ENCODE measurements around the gene TIGAR. TPM values are rescaled to one million over a fixed set of nuclear protein-coding genes. Genes with fewer than 3 reads are reported as not detected.

Gene TIGAR
- total and polyA plus RNA-seq, 2 of the 8 experiments (the other 6 are each of a cell fraction or from before 2014, with no cell fraction given): 3.8 to 26.4 TPM

DNA sequence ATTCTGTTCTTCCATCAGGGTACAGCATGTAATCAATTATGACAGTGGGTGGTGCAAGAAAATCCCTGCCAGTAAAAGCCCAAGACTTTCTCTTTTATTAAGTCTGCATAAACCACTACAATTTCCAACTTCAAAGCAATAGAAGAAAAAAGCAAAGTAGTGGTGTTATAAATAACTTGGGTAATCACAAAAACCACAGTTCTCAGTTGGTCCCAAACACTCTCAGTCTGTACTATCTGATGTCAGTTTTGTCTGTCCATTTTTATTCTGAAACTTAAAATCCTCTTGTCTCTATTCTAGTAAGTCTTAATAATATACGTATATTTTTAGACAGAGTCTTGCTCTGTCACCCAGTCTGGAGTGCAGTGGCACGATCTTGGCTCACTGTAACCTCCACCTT is 8.8 kb upstream of the TIGAR start:
- no peaks in the 10 kb centered on the region for H3K23me2 ChIP-seq (ENCODE audit: low read depth, low read length)
- no peak overlapping the region for H2BK15ac ChIP-seq (ENCODE audit: low read length)
- DNase-seq (ENCODE audit: low read depth in 1 of 2, low spot score in 2 of 2) (no peak), FAIRE-seq (no peak)
- H4K91ac ChIP-seq (replicated peaks; ENCODE audit: insufficient read length, low read length): no peak overlapping the region
- H3K14ac ChIP-seq (ENCODE audit: insufficient read length): no peak overlapping the region
- H3K23ac ChIP-seq (ENCODE audit: insufficient read length): no peak overlapping the region
- H3K4me3 ChIP-seq (ENCODE audit: extremely low read depth in 1 of 4, insufficient read depth in 2 of 4, low read depth in 3 of 4, low read length in 4 of 4): no peak overlapping the region
- no peak overlapping the region for H3K27ac ChIP-seq (ENCODE audit: low read depth, low read length)
- H2BK12ac ChIP-seq (ENCODE audit: low read depth, low read length): no peak overlapping the region
- H4K20me1 ChIP-seq (replicated peaks in 1 of 2; ENCODE audit: control insufficient read depth in 1 of 2, insufficient read depth in 2 of 2, low read length in 2 of 2): peaks cover 0 to 2% of the 10 kb centered on the region in 2 experiments
- no peak overlapping the region for H4K5ac ChIP-seq (ENCODE audit: insufficient read length, low read depth, low read length)
- H4K8ac ChIP-seq (ENCODE audit: extremely low read depth, insufficient read depth, low read length): no peak overlapping the region
- H3K18ac ChIP-seq (ENCODE audit: extremely low read depth, low read length): no peak overlapping the region
- no peak overlapping the region for H2AFZ ChIP-seq (ENCODE audit: low read length)
- no peaks in the 10 kb centered on the region for H3K9me3 ChIP-seq (ENCODE audit: insufficient read depth in 2 of 2, low read depth in 1 of 2, low read length in 1 of 2)
- H3K79me1 ChIP-seq (ENCODE audit: low read depth, low read length): no peaks in the 10 kb centered on the region
- ChIA-PET CTCF (ENCODE audit: partially characterized antibody) (no interaction called here), POLR2A (ENCODE audit: partially characterized antibody) (interaction anchor here (1.4 kb wide), 1 partner anchor 10 kb away, joined by 3 read pairs; no protein-coding TSS in a partner anchor)
- H3K56ac ChIP-seq (replicated peaks; ENCODE audit: insufficient read length, low read depth, low read length): no peak overlapping the region
- no peak overlapping the region for H3K9ac ChIP-seq (replicated peaks in 1 of 4; ENCODE audit: extremely low read depth in 1 of 4, low read depth in 3 of 4, low read length in 3 of 4)
- no peaks in the 10 kb centered on the region for H3K36me3 ChIP-seq (ENCODE audit: control insufficient read depth in 2 of 4, insufficient read depth in 4 of 4, low read length in 3 of 4)
- H3K4ac ChIP-seq (replicated peaks; ENCODE audit: insufficient read length, low read depth, low read length): no peak overlapping the region
- H2AK5ac ChIP-seq (ENCODE audit: low read depth, low read length): no peak overlapping the region
- no peaks in the 10 kb centered on the region for H3K27me3 ChIP-seq (replicated peaks in 1 of 4; ENCODE audit: control insufficient read depth in 3 of 4, extremely low read depth in 1 of 4, insufficient read depth in 3 of 4, low read length in 3 of 4)
- no peaks in the 10 kb centered on the region for H3K79me2 ChIP-seq (ENCODE audit: control insufficient read depth in 1 of 2, insufficient read depth in 2 of 2, low read length in 2 of 2)
- H2BK20ac ChIP-seq (ENCODE audit: low read length): no peak overlapping the region
- no peak overlapping the region for H2BK120ac ChIP-seq (replicated peaks; ENCODE audit: low read depth, low read length)
- no peak overlapping the region for H2BK5ac ChIP-seq (ENCODE audit: low read depth, low read length)
- 90% methylated on average over 2 of the region's 2 CpGs; no CpG with 5 or more reads in 1 of the 2 experiments for WGBS, 2 experiments (ENCODE audit: extremely low coverage in 1 of 2, insufficient coverage in 1 of 2, insufficient read length in 1 of 2, insufficient replicate concordance in 2 of 2, low coverage in 1 of 2, low lambda C conversion rate in 2 of 2, missing lambda C conversion rate in 1 of 2)
- no peak overlapping the region for H3K4me2 ChIP-seq (ENCODE audit: insufficient read depth in 1 of 2, low read depth in 2 of 2, low read length in 2 of 2)
- H3K4me1 ChIP-seq (replicated peaks in 1 of 4; ENCODE audit: control insufficient read depth in 3 of 4, insufficient read depth in 4 of 4, low read length in 3 of 4): peaks cover 0 to 6% (median 2%) of the 10 kb centered on the region in 4 experiments; a peak in 4 of 7 replicates
- TF ChIP-seq BRCA1 (IDR thresholded peaks at IDR 0.05; ENCODE audit: low read depth, low read length) (no peak), KDM1A (IDR thresholded peaks at IDR 0.05; ENCODE audit: borderline replicate concordance, low read length) (no peak), HDAC2 (IDR thresholded peaks at IDR 0.05; ENCODE audit: borderline replicate concordance in 1 of 2, low read depth in 2 of 2, low read length in 2 of 2) (no peak), POLR2AphosphoS5 (IDR thresholded peaks at IDR 0.05; ENCODE audit: low read depth, low read length) (no peak), CHD1 (IDR thresholded peaks at IDR 0.05; ENCODE audit: low read depth, low read length) (no peak), PHF8 (conservative IDR thresholded peaks at IDR 0.05; ENCODE audit: low read depth, low read length) (no peak), EGR1 (IDR thresholded peaks at IDR 0.05; ENCODE audit: borderline replicate concordance, low read depth, low read length) (no peak), TEAD4 (IDR thresholded peaks at IDR 0.05; ENCODE audit: low read depth, low read length) (no peak), YY1 (IDR thresholded peaks at IDR 0.05; ENCODE audit: low read depth, low read length) (no peak), FOSL1 (IDR thresholded peaks at IDR 0.05; ENCODE audit: insufficient read depth, low read depth, low read length) (no peak), BACH1 (IDR thresholded peaks at IDR 0.05; ENCODE audit: low read length) (no peak)
